Superior temporal gyrus (tissue), 1 donor: ENCODE results near the gene SHFL.
A peak's percentile ranks its signal among the peaks of the same experiment; 100 is the strongest.

Experiments
- DNase-seq: peaks from one replicate; pipeline ENCODE4 v3.0.0-alpha.2; 2016; ENCODE audit errors: extremely low spot score

The SHFL gene

DNA sequence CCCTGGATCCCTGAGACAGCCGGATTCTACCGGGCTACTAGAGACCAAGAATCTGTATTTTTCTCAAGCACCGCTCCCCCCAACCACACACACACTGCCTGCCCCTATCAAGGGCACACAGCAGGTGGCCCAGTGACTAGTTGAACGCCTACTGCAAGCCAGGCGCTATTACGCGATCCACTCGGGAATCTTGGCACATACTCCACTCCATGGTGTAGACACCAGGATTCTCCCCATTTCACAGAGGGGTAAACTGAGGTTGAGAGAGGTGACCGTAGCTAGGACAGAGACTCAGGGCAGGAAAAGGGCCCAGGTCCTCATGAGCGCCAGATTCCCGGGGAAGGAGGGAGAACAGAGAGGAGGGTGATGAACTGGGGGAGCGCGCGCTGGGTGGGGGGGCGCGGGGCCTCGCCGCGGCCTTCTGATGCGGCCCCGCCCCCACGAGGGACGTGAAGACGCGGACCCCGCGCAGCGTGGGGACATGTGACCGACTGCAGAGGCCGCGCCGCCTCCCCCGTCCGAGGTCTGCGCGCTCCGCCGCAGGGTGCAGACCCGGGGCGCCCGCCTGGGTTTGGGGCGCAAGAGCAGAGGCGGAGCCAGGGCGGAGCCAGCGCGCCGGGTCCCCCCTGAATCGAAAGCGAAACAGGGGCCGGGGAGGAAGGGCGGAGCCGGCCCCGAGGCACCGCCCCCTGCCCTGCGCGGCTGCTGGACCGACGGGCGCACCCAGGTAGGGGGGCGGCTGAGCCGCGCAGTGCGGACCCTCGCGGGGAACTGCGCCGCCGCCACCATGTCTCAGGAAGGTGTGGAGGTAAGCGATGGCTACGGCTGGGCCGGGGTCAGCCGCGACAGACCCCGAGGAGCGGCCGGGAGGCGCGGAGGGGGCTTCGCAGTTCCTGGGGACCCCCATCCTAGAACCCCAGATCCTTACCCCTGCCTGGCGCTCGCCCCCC is at the start of gene SHFL:
Gene SHFL (plus strand): TSS at position 677 of the 950 bp plus-strand sequence. CDS start 111 bp downstream, at position 788.
- DNase-seq = peak; percentile 49

GRCh38 chr19:10036601-10037071 is 49.5 kb upstream of the SHFL start:
- DNase-seq = no peak

DNA sequence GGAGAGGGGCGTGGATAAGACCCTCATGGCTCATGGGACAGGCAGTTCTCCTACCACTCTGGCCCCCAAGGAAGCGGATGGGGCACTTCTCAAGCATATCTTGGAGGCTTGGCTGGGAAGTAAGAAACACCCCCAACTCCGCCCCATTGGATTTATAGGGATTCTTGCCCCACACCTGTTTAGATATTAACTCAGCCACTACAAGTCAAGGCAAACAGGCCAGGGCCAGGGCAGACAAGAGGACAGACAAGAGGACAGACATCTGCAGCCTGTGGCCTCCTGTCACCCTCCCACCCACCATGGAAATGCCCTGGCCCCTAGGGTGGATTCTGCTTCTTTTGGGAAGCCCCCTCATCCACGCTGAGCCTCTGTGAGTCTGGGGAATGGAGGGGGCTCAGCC is 48.8 kb upstream of the SHFL start:
- no peak for DNase-seq

DNA sequence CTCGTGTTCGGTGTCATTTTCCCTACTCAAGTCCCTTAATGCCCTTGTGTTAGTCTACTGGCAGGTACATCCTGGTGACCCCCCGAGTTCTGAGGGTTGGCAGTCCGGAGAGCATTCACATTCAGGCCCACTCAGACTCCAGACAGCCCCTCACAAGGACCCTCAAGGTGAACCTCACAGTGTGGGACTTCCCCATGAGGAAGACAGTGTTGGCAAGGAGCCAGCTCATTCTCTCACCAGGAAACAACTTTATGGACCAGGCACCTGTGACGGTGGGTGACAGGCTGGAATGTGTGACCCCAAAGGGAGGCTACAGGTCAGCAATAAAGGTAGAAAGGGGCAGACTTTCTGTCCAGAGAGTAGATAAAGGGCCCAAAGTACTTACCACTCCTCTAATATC is 48.3 kb upstream of the SHFL start:
- no peak for DNase-seq

DNA sequence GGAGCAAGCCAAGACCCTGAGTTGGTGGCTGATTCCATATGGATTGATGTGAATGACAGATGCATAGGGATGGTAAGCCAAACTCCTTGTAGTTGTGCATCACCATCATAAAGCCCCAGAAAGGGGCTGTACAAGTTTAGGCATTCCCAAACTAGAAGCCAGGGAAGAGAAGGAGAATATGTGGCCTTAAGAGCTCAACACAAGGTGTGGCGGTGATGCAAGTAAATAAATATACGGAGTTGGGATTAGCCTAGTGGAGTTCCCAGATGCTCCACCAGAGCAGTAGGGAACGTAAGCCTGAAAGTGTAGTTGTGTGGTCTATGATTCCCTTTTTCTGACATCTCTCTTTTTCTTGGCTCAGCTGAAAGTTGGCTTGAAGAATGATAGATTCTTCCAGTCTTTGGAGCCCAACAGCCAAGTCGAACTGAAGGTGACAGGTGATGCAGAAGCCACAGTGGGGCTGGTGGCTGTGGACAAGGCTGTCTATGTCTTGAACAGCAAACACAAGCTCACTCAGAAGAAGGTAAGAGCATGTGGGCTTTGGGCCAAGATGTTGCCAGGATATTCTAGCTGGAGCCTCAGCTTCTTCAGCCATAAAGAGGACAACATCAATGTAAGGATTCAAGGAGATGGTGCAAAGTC is 42.7 kb upstream of the SHFL start:
- DNase-seq = no peak

- no peak for DNase-seq
Observed at GRCh38 chr19:10044390-10044789, 41.7 kb upstream of the SHFL start.

GRCh38 chr19:10045371-10045770 is 40.7 kb upstream of the SHFL start:
- DNase-seq = no peak

GRCh38 chr19:10049626-10050025 is 36.5 kb upstream of the SHFL start:
- no peak for DNase-seq

DNA sequence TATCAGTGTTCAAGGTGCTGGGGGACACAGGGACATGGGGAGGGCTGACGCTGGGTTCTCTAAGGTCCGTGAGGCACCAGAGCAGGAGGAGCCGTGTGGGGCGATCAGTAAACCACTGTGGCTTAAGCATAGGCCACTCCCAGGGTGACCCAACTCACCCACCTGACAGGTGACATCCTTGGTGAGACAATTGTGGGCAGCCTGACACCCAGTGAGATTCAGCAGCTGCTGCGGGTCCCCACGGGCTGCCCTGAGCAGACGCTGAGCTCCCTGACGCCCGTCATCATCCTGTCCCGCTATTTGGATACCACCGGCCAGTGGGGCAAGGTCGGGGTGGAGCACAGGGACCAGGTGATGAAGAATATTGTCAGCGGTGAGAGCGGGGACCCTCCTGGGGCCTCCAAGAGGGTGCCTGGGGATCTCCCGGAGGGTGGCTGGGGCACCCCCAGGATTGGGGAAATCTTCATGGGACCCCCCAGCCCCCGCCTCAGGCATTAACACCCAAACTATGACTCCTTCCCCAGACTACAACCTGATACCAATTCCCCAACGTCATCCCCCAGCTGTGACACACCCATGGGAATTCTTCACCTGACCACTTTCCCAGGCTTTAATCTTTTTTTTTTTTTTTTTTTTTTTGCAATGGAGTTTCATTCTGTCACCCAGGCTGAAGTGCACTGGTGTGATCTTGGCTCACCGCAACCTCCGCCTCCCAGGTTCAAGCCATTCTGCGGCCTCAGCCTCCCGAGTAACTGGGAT is 33.3 kb upstream of the SHFL start:
- no peak for DNase-seq

- no peak for DNase-seq
Observed at GRCh38 chr19:10061717-10062310, 24.3 kb upstream of the SHFL start.

- no peak for DNase-seq
Observed at GRCh38 chr19:10068205-10068604, 17.9 kb upstream of the SHFL start.

- no peak for DNase-seq
Observed at GRCh38 chr19:10069046-10069445, 17.1 kb upstream of the SHFL start.

- DNase-seq = no peak
Observed at GRCh38 chr19:10070730-10071446, 15.2 kb upstream of the SHFL start.

DNA sequence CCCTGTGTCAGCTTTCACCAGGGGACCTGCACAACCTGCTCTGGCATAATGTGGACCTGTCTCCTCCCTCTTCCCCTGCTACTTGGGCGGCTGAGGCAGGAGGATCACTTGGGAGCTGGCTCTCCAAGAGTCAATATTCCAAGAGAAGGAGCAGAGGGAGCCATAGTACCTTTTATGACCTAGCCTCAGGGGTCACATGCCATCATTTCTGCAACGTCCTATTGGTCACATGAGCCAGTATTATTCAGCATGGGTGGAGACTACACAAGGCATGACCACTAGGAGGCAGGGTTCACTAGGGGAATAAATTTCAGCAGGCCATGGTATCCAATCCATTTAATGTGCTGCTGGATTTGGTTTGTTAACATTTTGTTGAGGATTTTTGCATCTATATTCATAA is 12.0 kb upstream of the SHFL start:
- no peak for DNase-seq

GRCh38 chr19:10076535-10076934 is 9.6 kb upstream of the SHFL start:
- no peak for DNase-seq

GRCh38 chr19:10078329-10078728 is 7.8 kb upstream of the SHFL start:
- DNase-seq = no peak

- DNase-seq = no peak
Observed at GRCh38 chr19:10079031-10079453, 7.1 kb upstream of the SHFL start.

GRCh38 chr19:10083911-10084310 is 2.2 kb upstream of the SHFL start:
- DNase-seq = no peak

DNA sequence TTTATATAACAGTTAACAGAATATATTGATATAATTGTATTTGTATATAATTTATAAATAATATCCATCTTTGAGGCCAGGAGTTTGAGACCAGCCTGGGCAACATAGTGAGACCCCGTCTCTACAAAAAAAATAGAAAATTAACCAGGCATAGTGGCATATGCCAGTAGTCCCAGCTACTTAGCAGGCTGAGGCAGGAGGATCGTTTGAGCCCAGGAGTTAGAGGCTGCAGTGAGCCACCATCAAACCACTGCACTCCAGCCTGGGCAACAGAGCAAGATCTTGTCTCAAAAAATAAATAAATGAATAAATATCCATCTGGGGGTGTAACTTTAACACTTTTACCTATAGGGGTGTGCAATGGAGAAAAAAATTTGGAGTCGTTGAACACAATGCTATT is 1.3 kb upstream of the SHFL start:
- DNase-seq = no peak

GRCh38 chr19:10086591-10087192 is 575 bp downstream of the SHFL start:
- no peak for DNase-seq
